Activated naive CD4-positive, alpha-beta T cell treated with anti-CD3 and anti-CD28 coated beads, Interleukin-2, amount 50 U/mL, for 72 hours (primary cell): ENCODE measurements around the gene ETV4. TPM values are rescaled to one million over a fixed set of nuclear protein-coding genes. Genes with fewer than 3 reads are reported as not detected.

Experiments
- ATAC-seq, 2 donors: fragments of 150-1000 bp; cut with Tn5 transposase; 2 replicates each; pipeline ENCODE4 v1.10.0; 2021; ENCODE audit warnings: mild to moderate bottlenecking in 2 of 2, moderate library complexity in 2 of 2
- DNase-seq, 2 donors: peaks; one replicate each; pipeline ENCODE4 v3.0.0; 2021 to 2022; ENCODE audit warnings: low spot score in 2 of 2
- H3K27ac Mint-ChIP-seq, 2 donors: one replicate each; pipeline ENCODE4 v1.8.0; 2022; ENCODE audit warnings: mild to moderate bottlenecking in 2 of 2, mixed read lengths in 2 of 2
- H3K36me3 Mint-ChIP-seq, 2 donors: one replicate each; pipeline ENCODE4 v1.8.0; 2022; ENCODE audit warnings: mixed read lengths in 2 of 2
- H3K9me3 Mint-ChIP-seq, 2 donors: one replicate each; pipeline ENCODE4 v1.8.0; 2022; ENCODE audit warnings: mixed read lengths in 2 of 2
- total RNA-seq, 2 donors: library from RNA; stranded (reverse); gene quantifications; one replicate each; pipeline ENCODE4 v1.2.3, GENCODE V29; 2022

ETV4 gene
- total RNA-seq, 2 donors from 2014 or later: 0.32 to 2.2 TPM

DNA sequence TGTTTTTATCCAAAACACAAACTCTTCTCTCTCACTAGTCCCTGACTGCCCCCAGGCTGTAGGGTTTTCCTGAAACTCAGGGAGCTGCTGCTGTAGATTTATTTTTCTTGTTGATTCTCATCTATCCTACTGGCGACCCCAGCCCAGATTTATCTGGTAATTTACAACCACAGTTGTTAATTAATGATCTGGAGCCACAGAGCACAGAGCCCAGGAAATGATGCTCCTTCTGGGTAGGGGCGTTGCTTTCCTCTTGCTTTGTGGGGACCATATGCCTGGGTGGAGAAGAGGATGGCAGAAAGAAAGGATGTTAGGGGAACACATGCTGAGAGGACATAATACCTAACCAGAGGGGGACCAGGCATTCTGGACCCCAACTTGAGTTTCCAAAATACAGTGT is 7.4 kb upstream of the ETV4 start:
- Mint-ChIP-seq H3K9me3 (no peaks in the 10 kb centered on the region), H3K27ac (no peak overlapping the region), H3K36me3 (no peaks in the 10 kb centered on the region)
- no peak for DNase-seq
- no peak for ATAC-seq

DNA sequence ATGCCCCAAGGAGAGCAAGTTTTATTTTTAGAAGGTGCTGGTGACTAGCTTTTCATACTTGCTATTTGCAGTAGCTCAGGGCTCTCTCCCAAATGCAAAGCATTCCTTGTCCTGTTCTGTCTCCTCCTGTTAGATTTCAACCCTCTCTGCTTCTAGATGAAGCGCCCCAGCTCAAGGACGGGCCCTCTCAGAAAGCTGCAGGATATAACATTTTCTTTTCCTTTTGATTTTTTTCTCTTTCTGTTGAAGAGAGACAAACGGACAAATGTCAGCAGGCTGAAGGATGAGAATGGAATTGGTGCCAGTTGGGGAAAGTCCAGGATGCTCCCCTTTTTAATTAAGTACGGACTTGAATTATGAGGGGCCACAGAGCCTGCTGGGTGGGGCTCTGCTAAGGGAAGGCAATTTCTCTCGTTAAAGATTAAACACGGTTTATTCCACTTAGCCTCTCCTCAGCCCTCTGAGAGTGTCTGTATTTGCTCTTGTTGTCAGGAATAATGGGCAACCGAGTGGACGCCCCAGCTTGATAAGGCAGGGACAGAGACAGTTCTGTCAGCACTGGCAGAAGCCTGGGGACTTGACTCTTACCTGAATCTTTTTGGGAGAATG is 6.2 kb upstream of the ETV4 start:
- no peak for DNase-seq
- Mint-ChIP-seq H3K9me3 (no peaks in the 10 kb centered on the region), H3K27ac (no peak overlapping the region), H3K36me3 (no peaks in the 10 kb centered on the region)
- ATAC-seq: no peak

DNA sequence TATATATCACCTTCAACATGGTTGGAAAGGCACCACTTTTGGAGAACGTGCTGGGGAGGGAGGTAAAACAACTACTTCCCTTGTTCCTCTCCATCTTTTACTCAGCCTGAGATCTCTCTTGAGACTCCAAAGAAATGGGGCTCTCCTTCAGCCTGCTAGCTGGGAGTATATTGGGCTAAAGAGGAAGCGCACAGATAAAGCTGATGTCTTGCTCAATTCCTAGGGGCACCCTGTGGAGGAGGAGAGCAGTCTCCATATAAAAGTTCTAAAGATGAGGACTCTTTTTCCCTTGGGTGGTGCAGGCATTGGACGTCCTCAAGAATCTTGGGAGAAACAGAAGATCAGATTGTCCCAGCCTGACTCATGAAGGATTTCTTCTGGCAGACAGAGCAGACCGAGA is 4.6 kb upstream of the ETV4 start:
- no peak for DNase-seq
- H3K36me3 Mint-ChIP-seq: no peaks in the 10 kb centered on the region
- H3K27ac Mint-ChIP-seq: no peak overlapping the region
- no peaks in the 10 kb centered on the region for H3K9me3 Mint-ChIP-seq
- ATAC-seq: no peak

DNA sequence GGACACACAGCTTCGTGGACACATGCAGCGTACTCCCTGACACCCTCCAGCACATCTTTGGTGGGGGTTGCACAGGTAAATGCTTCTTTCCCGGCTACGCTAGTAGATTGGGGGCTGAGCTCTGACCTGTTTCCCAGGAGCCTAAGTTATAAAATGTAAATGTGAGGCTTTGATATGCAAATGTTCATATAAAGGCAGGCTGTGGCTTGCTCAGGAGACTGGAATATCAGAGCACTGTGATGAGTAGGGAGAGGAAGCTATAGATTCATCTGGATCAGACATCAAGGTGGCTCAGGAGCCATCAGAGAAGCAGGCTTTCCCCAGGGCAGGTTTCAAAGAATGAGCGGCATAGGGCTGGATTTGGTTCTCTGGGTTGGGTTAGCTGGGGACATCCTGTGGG is 3.4 kb upstream of the ETV4 start:
- Mint-ChIP-seq H3K9me3 (no peaks in the 10 kb centered on the region), H3K27ac (no peak overlapping the region), H3K36me3 (no peaks in the 10 kb centered on the region)
- no peak for ATAC-seq
- no peak for DNase-seq

GRCh38 chr17:43548689-43549379 is 2.7 kb upstream of the ETV4 start:
- H3K9me3 Mint-ChIP-seq: no peaks in the 10 kb centered on the region
- no peak for DNase-seq
- no peak overlapping the region for H3K27ac Mint-ChIP-seq
- H3K36me3 Mint-ChIP-seq: no peaks in the 10 kb centered on the region
- ATAC-seq: no peak

DNA sequence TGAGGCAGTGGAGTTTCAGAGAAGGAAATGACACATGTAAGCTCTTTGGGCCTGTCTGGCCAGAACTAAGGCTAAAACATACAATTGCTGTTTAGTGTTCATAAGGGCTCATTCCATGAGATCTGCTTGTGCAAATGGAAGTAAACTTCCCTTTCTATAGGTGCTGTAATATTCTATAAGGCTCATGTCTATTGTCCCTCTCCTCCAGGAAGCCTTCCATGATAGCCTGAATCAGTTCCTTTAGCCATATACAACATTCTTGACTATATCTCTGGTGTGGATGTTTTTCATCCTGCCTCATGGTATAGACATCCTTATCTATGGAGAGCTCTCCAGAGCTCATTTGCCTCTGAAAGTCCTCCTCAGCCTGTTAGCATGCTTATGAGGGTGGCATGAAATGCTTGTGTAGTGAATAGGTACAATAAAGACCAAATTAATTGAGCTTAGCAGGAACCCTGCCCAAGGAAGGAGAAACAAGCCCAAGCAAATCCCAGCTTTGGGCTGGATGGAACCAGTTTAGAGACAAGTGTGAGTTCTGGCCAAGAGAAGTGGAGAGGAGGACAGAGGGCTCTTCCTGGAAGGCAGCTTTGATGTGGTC is 1.6 kb upstream of the ETV4 start:
- Mint-ChIP-seq H3K9me3 (no peaks in the 10 kb centered on the region), H3K36me3 (no peaks in the 10 kb centered on the region), H3K27ac (no peak overlapping the region)
- ATAC-seq (no peak), DNase-seq (no peak)

DNA sequence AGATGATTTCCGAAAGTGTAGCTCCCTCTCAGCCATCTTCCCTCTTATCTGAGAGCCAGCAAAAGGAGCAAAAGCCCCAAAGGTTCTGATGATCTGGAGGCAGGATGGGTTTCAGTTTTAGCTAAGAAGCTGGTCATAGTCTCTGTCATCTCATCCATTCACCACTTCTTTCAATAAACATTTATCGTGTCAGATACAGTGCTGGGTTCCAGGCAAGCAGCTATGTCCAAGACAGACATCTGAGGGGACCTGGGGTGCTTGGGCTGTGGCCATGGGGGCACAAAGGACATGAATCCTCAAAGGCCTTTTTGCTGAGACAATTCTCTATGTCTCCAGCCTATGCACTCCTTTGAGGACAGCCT is 1.0 kb upstream of the ETV4 start:
- Mint-ChIP-seq H3K36me3 (no peaks in the 10 kb centered on the region), H3K27ac (no peak overlapping the region), H3K9me3 (no peaks in the 10 kb centered on the region)
- no peak for DNase-seq
- no peak for ATAC-seq

DNA sequence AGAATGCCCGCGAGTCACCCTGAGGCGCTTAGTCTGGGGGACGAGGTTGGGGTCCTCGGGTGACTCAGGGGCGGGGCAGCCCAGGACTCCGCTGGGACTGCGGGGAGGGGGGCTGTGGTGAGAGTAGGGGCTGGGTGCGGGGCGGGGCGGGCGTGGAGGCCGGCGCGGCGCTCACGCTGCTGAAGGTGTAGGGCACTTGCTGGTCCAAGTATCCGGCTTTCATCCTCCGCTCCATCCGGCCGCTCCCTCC is 832 bp downstream of the ETV4 start:
- peak; percentile 12 to 13 for ATAC-seq
- Mint-ChIP-seq H3K9me3 (no peaks in the 10 kb centered on the region), H3K36me3 (no peaks in the 10 kb centered on the region), H3K27ac (no peak overlapping the region)
- no peak for DNase-seq

DNA sequence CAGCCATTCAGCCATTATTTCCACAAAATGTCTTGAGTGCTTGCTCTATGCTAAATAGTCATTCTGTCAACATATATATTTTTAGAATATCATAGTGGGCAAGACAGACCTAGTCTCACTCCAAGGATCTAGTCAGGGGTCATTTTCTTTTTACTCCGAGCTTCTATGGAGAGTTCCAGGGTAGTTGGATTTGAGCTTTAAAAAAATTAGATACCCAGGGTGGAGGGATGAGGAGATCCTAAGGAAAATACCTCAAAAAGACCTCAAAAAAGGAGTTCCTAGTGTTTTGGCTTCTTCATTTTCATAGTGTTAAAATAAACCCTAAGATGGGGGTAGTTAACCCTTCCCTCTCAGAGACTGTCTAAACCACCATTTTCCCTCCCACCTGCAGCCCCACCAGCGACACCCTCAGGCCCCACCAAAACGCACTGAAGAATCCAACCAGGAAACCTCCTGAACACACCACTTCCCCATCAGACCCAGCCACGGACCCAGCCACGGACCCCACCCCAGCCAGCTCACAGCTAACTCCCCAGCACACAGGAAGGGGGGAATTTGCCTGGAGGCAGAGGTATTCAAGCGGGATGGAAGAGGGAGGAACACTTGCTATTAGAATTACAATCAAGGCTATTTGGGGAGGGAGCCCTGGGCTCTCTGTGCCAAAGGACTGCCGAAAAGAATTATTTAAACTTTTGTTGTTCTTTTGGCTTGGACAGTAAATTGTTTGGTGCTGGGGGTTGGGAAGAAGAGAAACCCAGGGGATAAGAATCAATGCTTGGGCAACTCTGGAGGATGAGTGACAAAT is 2.2 kb downstream of the ETV4 start:
- Mint-ChIP-seq H3K27ac (no peak overlapping the region), H3K36me3 (no peaks in the 10 kb centered on the region), H3K9me3 (no peaks in the 10 kb centered on the region)
- no peak for ATAC-seq
- DNase-seq: no peak

- no peaks in the 10 kb centered on the region for H3K9me3 Mint-ChIP-seq
- ATAC-seq (no peak), DNase-seq (no peak)
- H3K27ac Mint-ChIP-seq: no peak overlapping the region
- H3K36me3 Mint-ChIP-seq: no peaks in the 10 kb centered on the region
These were observed 2.8 kb downstream of the ETV4 start for GRCh38 chr17:43543300-43543699.

DNA sequence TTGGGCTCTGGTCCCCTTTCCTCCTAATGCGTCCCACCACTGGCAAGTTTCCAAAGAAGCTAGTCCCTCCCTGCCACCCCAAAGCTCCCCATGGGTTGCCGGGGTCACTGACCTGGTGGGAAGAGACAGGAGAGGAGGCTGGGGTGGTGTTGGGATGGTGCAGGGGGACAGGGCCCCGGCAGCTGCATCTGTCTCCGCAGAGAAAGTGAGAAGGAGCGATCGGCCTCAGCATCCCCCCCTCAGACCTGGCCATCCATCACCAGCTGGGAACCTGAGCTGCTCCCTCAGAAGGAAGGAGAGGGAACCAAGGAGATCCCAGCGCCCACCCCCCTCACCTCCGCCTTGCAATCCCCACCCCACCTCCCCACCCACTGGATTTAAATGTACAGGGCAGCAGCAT is 3.3 kb downstream of the ETV4 start:
- no peak for DNase-seq
- no peak for ATAC-seq
- Mint-ChIP-seq H3K36me3 (no peaks in the 10 kb centered on the region), H3K27ac (no peak overlapping the region), H3K9me3 (no peaks in the 10 kb centered on the region)

GRCh38 chr17:43540821-43541674 is 5.1 kb downstream of the ETV4 start:
- DNase-seq (no peak), ATAC-seq (no peak)
- no peaks in the 10 kb centered on the region for H3K36me3 Mint-ChIP-seq
- no peaks in the 10 kb centered on the region for H3K9me3 Mint-ChIP-seq
- H3K27ac Mint-ChIP-seq: no peak overlapping the region

DNA sequence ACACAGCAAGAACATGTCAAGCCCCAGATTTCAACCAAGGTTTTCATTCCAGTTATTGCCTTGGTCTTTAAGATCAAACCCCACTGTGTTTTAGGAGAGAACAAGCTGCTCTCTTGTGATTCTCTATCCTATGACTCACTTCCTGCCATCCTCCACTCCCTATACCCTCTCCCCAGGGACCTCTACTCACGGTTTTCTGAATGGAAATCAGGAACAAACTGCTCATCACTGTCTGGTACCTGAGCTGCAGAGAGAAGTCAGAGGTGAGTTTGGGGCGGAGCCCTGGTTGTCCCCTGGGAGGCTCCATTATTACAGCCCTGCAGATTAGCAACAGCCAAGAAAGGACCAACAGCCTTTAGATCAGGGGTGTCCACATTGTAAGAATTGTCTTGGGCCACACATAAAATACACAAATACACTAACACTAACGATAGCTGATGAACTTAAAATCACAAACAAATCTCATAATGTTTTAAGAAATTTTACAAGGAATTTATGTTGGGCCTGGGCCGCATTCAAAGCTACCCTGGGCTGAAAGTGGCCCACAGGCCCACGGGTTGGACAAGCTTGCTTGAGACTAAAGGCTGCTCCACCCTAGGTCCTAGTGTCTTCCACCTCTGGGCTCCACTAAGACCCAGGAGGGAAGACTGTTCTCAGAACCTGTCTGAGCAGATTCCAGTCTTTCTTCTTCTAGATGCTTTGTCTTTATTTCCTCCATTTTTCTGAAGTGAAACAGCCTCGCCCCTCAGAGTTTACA is 9.7 kb downstream of the ETV4 start:
- Mint-ChIP-seq H3K27ac (peak overlapping the region; percentile 15 to 30), H3K36me3 (no peaks in the 10 kb centered on the region), H3K9me3 (no peaks in the 10 kb centered on the region)
- DNase-seq: no peak
- peak in 1 of 2 donors; percentile 52 for ATAC-seq

DNA sequence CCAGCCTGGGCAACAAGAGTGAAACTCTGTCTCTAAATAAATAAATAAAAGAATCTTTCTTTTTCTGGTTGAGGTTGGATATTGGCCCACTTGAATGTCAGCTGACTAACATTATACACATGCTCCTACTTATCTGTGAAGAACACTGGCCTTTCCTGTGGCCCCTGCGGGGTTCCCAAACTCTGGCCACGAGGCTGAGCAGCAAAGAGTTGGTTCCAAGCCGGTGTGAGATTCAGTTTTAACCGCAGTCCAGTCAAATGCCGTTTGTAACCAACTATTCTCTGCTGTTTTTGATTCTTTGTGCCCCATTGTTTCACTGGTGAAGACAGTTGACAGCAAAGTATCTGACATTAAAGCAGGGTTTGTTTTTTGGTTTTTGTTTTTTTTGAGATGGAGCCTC is 11.2 kb downstream of the ETV4 start:
- Mint-ChIP-seq H3K36me3 (no peaks in the 10 kb centered on the region), H3K9me3 (no peaks in the 10 kb centered on the region), H3K27ac (no peak overlapping the region)
- DNase-seq: no peak
- no peak for ATAC-seq

DNA sequence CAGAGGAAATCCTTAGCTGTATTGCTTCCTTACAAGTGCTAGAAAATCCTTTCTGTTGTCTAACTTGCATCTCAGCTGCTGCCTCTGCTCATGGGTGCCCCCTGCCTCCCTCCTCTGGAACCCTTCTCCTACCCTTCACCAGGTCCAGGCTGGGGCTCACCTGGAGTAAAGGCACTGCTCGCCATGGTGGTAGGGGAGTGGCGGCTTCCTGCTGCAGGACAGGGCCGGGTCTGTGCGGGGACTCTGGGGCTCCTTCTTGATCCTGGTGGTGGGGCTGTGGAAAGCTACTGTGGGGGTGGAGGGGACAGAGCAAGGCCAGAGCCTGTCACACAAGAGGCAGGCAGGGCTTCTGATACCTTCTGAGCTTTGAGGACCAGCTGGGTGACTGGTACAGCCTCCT is 12.4 kb downstream of the ETV4 start:
- no peak for ATAC-seq
- no peaks in the 10 kb centered on the region for H3K9me3 Mint-ChIP-seq
- H3K36me3 Mint-ChIP-seq: no peaks in the 10 kb centered on the region
- DNase-seq: no peak
- H3K27ac Mint-ChIP-seq: no peak overlapping the region

GRCh38 chr17:43532581-43532980 is 13.6 kb downstream of the ETV4 start:
- no peaks in the 10 kb centered on the region for H3K9me3 Mint-ChIP-seq
- H3K36me3 Mint-ChIP-seq: no peaks in the 10 kb centered on the region
- DNase-seq: no peak
- ATAC-seq: no peak
- no peak overlapping the region for H3K27ac Mint-ChIP-seq
